ENCODE measurements around the gene DDX41. TPM values are rescaled to one million over a fixed set of nuclear protein-coding genes. Genes with fewer than 3 reads are reported as not detected.

Gene DDX41
- total and polyA plus RNA-seq, 10 of the 15 experiments (the other 5 are each of a cell fraction or from before 2014, with no cell fraction given) = 32.7 to 215 (median 93.6) TPM

- TF ChIP-seq TCF12 (IDR thresholded peaks at IDR 0.05; ENCODE audit: low read depth, low read length) (0 out of 2 replicates have a peak, but pooled peaks have one; percentile 2), SRF (IDR thresholded peaks at IDR 0.05; ENCODE audit: low read depth in 2 of 2, low read length in 2 of 2) (peak in 1 of 2 experiments; percentile 60; a peak in 1 of 4 replicates), SMARCA5 (IDR thresholded peaks at IDR 0.05) (0 out of 2 replicates have a peak, but pooled peaks have one; percentile 1)
- TF ChIP-seq, protein P1, sequence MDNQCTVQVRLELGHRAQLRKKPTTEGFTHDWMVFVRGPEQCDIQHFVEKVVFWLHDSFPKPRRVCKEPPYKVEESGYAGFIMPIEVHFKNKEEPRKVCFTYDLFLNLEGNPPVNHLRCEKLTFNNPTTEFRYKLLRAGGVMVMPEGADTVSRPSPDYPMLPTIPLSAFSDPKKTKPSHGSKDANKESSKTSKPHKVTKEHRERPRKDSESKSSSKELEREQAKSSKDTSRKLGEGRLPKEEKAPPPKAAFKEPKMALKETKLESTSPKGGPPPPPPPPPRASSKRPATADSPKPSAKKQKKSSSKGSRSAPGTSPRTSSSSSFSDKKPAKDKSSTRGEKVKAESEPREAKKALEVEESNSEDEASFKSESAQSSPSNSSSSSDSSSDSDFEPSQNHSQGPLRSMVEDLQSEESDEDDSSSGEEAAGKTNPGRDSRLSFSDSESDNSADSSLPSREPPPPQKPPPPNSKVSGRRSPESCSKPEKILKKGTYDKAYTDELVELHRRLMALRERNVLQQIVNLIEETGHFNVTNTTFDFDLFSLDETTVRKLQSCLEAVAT (IDR thresholded peaks at IDR 0.05) = 0 out of 2 replicates have a peak, but pooled peaks have one; percentile 7
- TF ChIP-seq, protein P2, sequence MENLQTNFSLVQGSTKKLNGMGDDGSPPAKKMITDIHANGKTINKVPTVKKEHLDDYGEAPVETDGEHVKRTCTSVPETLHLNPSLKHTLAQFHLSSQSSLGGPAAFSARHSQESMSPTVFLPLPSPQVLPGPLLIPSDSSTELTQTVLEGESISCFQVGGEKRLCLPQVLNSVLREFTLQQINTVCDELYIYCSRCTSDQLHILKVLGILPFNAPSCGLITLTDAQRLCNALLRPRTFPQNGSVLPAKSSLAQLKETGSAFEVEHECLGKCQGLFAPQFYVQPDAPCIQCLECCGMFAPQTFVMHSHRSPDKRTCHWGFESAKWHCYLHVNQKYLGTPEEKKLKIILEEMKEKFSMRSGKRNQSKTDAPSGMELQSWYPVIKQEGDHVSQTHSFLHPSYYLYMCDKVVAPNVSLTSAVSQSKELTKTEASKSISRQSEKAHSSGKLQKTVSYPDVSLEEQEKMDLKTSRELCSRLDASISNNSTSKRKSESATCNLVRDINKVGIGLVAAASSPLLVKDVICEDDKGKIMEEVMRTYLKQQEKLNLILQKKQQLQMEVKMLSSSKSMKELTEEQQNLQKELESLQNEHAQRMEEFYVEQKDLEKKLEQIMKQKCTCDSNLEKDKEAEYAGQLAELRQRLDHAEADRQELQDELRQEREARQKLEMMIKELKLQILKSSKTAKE (IDR thresholded peaks at IDR 0.05; ENCODE audit: low read depth, poor library complexity, severe bottlenecking) = peak; percentile 37
Observed at GRCh38 chr5:177510567-177511053, 6.2 kb downstream of the DDX41 start (continued).

DNA sequence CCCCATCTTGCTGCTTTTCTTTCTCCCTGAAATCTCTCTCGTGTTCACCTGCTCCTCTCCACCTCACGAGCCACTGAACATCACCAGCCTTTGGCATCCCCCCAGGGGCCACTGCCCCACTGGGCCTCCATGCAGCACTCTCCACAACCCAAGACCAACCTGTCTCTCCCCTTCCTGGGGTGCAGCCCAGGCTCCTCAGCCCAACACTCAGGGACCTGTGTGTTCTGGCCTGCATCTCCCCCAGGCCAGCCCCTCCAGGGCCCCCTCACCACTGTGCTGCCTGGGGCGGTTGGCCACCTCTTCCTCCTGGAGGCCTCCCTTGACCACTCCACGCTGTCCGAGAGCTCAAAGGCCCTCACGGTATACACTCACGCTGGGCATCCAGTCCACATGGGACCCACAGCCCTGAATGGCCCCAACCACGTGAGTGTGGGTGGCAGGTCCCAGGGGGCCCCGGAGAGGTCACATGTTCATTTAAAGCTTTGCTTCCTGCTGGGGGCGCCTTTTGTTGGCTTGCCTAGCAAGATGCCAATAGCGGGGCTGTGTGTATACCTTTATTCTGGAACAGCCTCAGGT, 6.7 kb downstream of the DDX41 start:
- WGBS (ENCODE audit: insufficient coverage, insufficient replicate concordance, low lambda C conversion rate, missing lambda C conversion rate) = 7% methylated on average over 11 of the region's 11 CpGs
- H2AFZ ChIP-seq (ENCODE audit: control insufficient read depth, low read depth, low read length) = peak overlapping the region; percentile 69
- H3K4me3 ChIP-seq = peak overlapping the region; percentile 87
- H3K27me3 ChIP-seq (replicated peaks in 1 of 2; ENCODE audit: control insufficient read depth in 2 of 2, insufficient read depth in 2 of 2, low read length in 1 of 2) = no peaks in the 10 kb centered on the region
- H3K27ac ChIP-seq (ENCODE audit: control insufficient read depth, insufficient read depth) = peak overlapping the region; percentile 87
- H3K4me2 ChIP-seq (ENCODE audit: control insufficient read depth, insufficient read depth) = peak overlapping the region; percentile 97
- intact Hi-C loops (cut with micrococcal nuclease; ENCODE audit: unreplicated experiment) (loop anchor here (5.0 to 10.0 kb wide), 2 partner anchors 92 to 395 kb away; partner anchors contain the start of gene B4GALT7), in situ Hi-C loops (cut with MboI) (no loop called here)
- BruUV-seq (replicated peaks) = TSS peak; percentile 49
- H4K20me1 ChIP-seq (ENCODE audit: control insufficient read depth, insufficient read depth) = no peaks in the 10 kb centered on the region
- RAD21 ChIA-PET (ENCODE audit: unreplicated experiment) = interaction anchor here (0.6 to 1.8 kb wide), 10 partner anchors 8 to 128 kb away, joined by 3 to 11 read pairs (median 4); partner anchors contain the start of gene PDLIM7
- no peaks in the 10 kb centered on the region for H3K9me3 ChIP-seq (replicated peaks; ENCODE audit: control insufficient read depth, insufficient read depth, low read length)
- DNase-seq (ENCODE audit: low read depth, low spot score) = no peak
- CTCF ChIA-PET = interaction anchor here (0.9 to 6.2 kb wide), 12 partner anchors 9 to 158 kb away, joined by 3 to 38 read pairs (median 4); partner anchors contain the start of genes LMAN2, PDLIM7 and TMED9
- peak; percentile 72 for ATAC-seq
- FAIRE-seq = peak; percentile 31
- H3K36me3 ChIP-seq (ENCODE audit: control insufficient read depth in 2 of 2, insufficient read depth in 2 of 2, low read length in 1 of 2) = peaks cover 15 to 39% of the 10 kb centered on the region in 2 experiments; a peak in 3 of 4 replicates
- POLR2A ChIA-PET = interaction anchor here (0.6 to 3.5 kb wide), 11 partner anchors 9 to 825 kb away, joined by 3 to 19 read pairs (median 4); partner anchors contain the start of genes GRK6, PDLIM7 and TMED9
- peaks cover 41% of the 10 kb centered on the region for H3K4me1 ChIP-seq (ENCODE audit: control insufficient read depth, insufficient read depth, low read length)
- SMC1A ChIA-PET (ENCODE audit: uncharacterized antibody, unreplicated experiment) = interaction anchor here (0.8 to 1.8 kb wide), 6 partner anchors 8 to 121 kb away, joined by 3 to 9 read pairs (median 4); partner anchors contain the start of gene PDLIM7
- peak overlapping the region; percentile 90 for H3K9ac ChIP-seq (ENCODE audit: control insufficient read depth, insufficient read depth, low read length)
- peaks cover 39% of the 10 kb centered on the region for H3K79me2 ChIP-seq (ENCODE audit: control insufficient read depth, insufficient read depth, low read length)
- TF ChIP-seq ZNF207 (IDR thresholded peaks at IDR 0.05; ENCODE audit: borderline replicate concordance) (no peak), POLR2AphosphoS2 (IDR thresholded peaks at IDR 0.05; ENCODE audit: low read depth, low read length) (no peak), CTCF (IDR thresholded peaks at IDR 0.05 in 2 of 3, conservative IDR thresholded peaks at IDR 0.05 in 1 of 3; ENCODE audit: control insufficient read depth in 2 of 3, extremely low read depth in 1 of 3, insufficient read depth in 1 of 3, low read depth in 3 of 3, low read length in 3 of 3) (peak; percentile 14 to 32 (median 19); a peak in 2 of 6 replicates), PML (IDR thresholded peaks at IDR 0.05; ENCODE audit: low read length) (no peak), RAD51 (IDR thresholded peaks at IDR 0.05) (peak; percentile 97), EP300 (IDR thresholded peaks at IDR 0.05; ENCODE audit: borderline replicate concordance in 1 of 2, control insufficient read depth in 1 of 2, low read depth in 2 of 2, low read length in 2 of 2) (peak; percentile 24 to 41; a peak in 1 of 4 replicates), IKZF2 (IDR thresholded peaks at IDR 0.05) (no peak; a peak in 1 of 4 replicates), NR2F1 (conservative IDR thresholded peaks at IDR 0.05) (peak; percentile 56; the same call in 1 of the 2 replicates), HDAC6 (IDR thresholded peaks at IDR 0.05; ENCODE audit: unreplicated experiment) (no peak), SIN3A (IDR thresholded peaks at IDR 0.05; ENCODE audit: low read depth, low read length) (peak; percentile 11; the same call in 1 of the 2 replicates)

All from GM12878 (cell line).